ENCODE data around the gene RIOK2. TPM values are rescaled to one million over a fixed set of nuclear protein-coding genes. Genes with fewer than 3 reads are reported as not detected.

RIOK2 gene
- polyA plus RNA-seq, 3 donors: 4.8 to 16.4 (median 12.7) TPM

GRCh38 chr5:97163360-97163764 lies 19.7 kb downstream of the RIOK2 start:
- intact Hi-C loops (cut with micrococcal nuclease): loop anchor here (10.0 kb wide), 3 partner anchors 169 to 299 kb away; partner anchors contain the start of gene ERAP2 (in 1 of the 2)
- Mint-ChIP-seq H3K4me3 (no peak overlapping the region), H3K36me3 (peaks cover 39 to 67% of the 10 kb centered on the region in 2 donors), H3K9me3 (peaks cover 5 to 10% (median 6%) of the 10 kb centered on the region in 7 donors), H3K4me1 (peaks cover 10% of the 10 kb centered on the region), H3K27ac (no peak overlapping the region), H3K27me3 (ENCODE audit: low read depth in 3 of 3) (peaks cover 0 to 2% (median 0%) of the 10 kb centered on the region in 3 donors)
- peak; percentile 89 for TF ChIP-seq CTCF (IDR thresholded peaks at IDR 0.05)
- DNase-seq: peak in 1 of 3 donors; percentile 30
- Histone ChIP-seq H3K79me2 (ENCODE audit: insufficient read depth, low read length) (peaks cover 6% of the 10 kb centered on the region), H3K36me3 (replicated peaks in 1 of 2; ENCODE audit: control insufficient read depth in 1 of 2, insufficient read depth in 2 of 2, low read length in 2 of 2) (peaks cover 66 to 90% of the 10 kb centered on the region in 2 donors), H2AFZ (ENCODE audit: insufficient read depth, low read depth, low read length, poor library complexity, severe bottlenecking) (no peak overlapping the region), H3K9ac (ENCODE audit: insufficient read depth, low read length, poor library complexity, severe bottlenecking) (no peak overlapping the region), H3K4me1 (ENCODE audit: control insufficient read depth in 1 of 2, insufficient read depth in 2 of 2, low read length in 2 of 2) (peaks cover 4 to 11% of the 10 kb centered on the region in 2 donors), H3K4me2 (replicated peaks; ENCODE audit: extremely low read depth, low read length, poor library complexity, severe bottlenecking) (no peak overlapping the region), H3K9me3 (replicated peaks in 1 of 2; ENCODE audit: control insufficient read depth in 1 of 2, insufficient read depth in 1 of 2, low read length in 2 of 2) (peaks cover 5 to 9% of the 10 kb centered on the region in 2 donors), H3K4me3 (replicated peaks in 1 of 3; ENCODE audit: low read depth in 2 of 3, low read length in 3 of 3) (no peak overlapping the region), H3K27ac (ENCODE audit: low read depth in 1 of 2, low read length in 2 of 2) (peak overlapping the region in 1 of 2 donors; percentile 32), H3K27me3 (ENCODE audit: control insufficient read depth in 2 of 2, insufficient read depth in 2 of 2, low read length in 2 of 2) (no peaks in the 10 kb centered on the region), H4K20me1 (ENCODE audit: insufficient read depth, low read length) (no peaks in the 10 kb centered on the region)

GRCh38 chr5:97162045-97162444 lies 21.0 kb downstream of the RIOK2 start:
- Histone ChIP-seq H3K9me3 (replicated peaks in 1 of 2; ENCODE audit: control insufficient read depth in 1 of 2, insufficient read depth in 1 of 2, low read length in 2 of 2) (peaks cover 11 to 18% of the 10 kb centered on the region in 2 donors), H3K4me1 (ENCODE audit: control insufficient read depth in 1 of 2, insufficient read depth in 2 of 2, low read length in 2 of 2) (peaks cover 0 to 2% of the 10 kb centered on the region in 2 donors), H3K4me3 (replicated peaks in 1 of 3; ENCODE audit: low read depth in 2 of 3, low read length in 3 of 3) (no peak overlapping the region), H3K36me3 (replicated peaks in 1 of 2; ENCODE audit: control insufficient read depth in 1 of 2, insufficient read depth in 2 of 2, low read length in 2 of 2) (peaks cover 53 to 77% of the 10 kb centered on the region in 2 donors), H3K27ac (ENCODE audit: low read depth in 1 of 2, low read length in 2 of 2) (no peak overlapping the region), H3K4me2 (replicated peaks; ENCODE audit: extremely low read depth, low read length, poor library complexity, severe bottlenecking) (no peak overlapping the region), H3K79me2 (ENCODE audit: insufficient read depth, low read length) (peaks cover 6% of the 10 kb centered on the region), H4K20me1 (ENCODE audit: insufficient read depth, low read length) (no peaks in the 10 kb centered on the region), H3K27me3 (ENCODE audit: control insufficient read depth in 2 of 2, insufficient read depth in 2 of 2, low read length in 2 of 2) (no peaks in the 10 kb centered on the region), H3K9ac (ENCODE audit: insufficient read depth, low read length, poor library complexity, severe bottlenecking) (no peak overlapping the region), H2AFZ (ENCODE audit: insufficient read depth, low read depth, low read length, poor library complexity, severe bottlenecking) (no peak overlapping the region)
- intact Hi-C loops (cut with micrococcal nuclease): loop anchor here (10.0 kb wide), 3 partner anchors 167 to 297 kb away; partner anchors contain the start of gene ERAP2 (in 1 of the 2)
- Mint-ChIP-seq H3K4me3 (no peak overlapping the region), H3K36me3 (peaks cover 34 to 56% of the 10 kb centered on the region in 2 donors), H3K27me3 (ENCODE audit: low read depth in 3 of 3) (peaks cover 0 to 2% (median 0%) of the 10 kb centered on the region in 3 donors), H3K9me3 (peaks cover 16 to 23% (median 19%) of the 10 kb centered on the region in 7 donors), H3K4me1 (peaks cover 2% of the 10 kb centered on the region), H3K27ac (no peak overlapping the region)
- peak; percentile 91 for TF ChIP-seq CTCF (IDR thresholded peaks at IDR 0.05)
- WGBS (ENCODE audit: insufficient coverage): no CpG with 5 or more reads among the region's 4 CpGs
- peak; percentile 47 to 65 (median 60) for DNase-seq

Measured in CD14-positive monocyte (primary cell).